Stimulated activated CD4-positive, alpha-beta T cell treated with anti-CD3 and anti-CD28 coated beads, Interleukin-1b, Interleukin-23, amount 100 ng/mL, for 1 hour (primary cell): Measurements from ENCODE around the gene LMNTD2.

Source experiments
- DNase-seq, 2 donors: peaks; one replicate each; pipeline ENCODE4 v3.0.0-alpha.2; 2020; ENCODE audit warnings: low read depth in 2 of 2

Gene LMNTD2

DNA sequence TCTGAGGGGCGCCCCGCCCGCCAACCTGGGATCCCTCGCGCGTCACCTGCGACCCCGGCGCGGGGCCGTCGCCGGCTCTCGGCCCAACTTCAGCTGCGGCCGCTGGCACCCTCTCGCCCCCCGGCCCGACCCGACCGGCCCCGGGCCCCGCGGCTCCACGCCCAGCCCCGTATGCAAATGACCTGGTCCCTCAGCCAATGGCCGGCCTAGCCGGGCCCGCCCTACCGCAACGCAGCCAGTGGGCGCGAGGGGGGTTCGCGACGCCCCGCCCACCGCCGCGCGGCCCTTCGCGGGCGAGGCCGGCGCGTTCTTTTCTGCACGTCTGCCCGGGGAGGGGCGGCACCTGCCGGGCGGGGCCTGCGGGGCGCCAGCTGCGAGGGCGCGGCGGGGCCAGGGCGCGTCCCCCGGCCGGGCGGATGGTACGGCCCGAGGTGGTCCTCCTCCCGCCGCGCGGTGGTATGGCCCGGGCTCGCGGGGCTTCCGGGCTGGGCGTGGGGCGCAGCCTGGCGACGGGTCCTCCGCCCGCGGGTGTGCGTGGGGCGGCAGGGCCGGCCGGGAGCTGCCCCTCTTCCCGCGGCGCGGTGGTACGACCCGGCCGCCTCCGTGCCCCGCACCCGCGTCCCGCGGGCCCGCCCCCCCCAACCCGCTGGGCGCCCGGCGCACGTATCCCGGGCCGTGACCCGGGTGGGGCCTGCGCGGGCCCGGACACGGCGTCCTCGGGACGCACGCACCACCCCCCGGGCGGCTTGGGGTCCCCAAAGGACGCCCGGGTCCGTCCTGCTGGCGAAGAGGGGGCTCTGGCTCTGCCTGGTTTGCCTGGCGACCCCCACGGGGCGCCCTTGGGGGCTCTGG is 8.0 kb upstream of the LMNTD2 start:
- peak; percentile 74 to 83 for DNase-seq

DNA sequence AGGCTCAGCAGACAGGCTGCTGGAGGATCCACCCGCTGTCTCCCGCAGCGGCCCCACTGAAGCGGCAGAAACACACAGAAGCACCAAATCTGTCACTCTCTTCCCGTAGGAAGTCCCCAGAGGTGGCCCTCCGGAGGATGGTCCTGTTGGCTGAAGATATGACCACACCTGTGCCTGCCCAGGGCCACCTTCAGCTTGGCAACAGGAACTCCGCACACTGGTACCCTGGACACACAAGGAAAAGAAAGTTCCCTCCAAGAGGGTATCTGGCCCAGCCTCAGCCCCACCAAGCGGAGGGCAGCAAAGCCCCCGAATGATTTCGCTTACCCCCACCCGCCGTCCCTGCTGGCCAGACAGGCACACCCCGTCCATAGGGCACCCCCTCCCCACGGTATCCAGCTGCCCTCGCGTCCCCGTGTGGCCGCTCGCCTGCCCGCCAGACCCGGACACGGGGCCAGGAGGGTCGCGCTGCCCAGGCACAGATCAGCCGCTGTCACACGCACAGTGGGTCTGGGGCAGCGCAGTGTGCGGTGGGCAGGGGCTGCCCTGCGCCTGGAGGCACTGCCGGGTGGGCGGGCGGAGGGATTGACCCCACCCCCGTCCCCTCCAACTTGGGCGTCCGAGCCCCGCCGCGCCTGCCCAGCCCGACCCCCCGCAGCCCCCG is 7.2 kb upstream of the LMNTD2 start:
- no peak for DNase-seq

- DNase-seq: no peak
Observed at GRCh38 chr11:567011-567628, 6.6 kb upstream of the LMNTD2 start.

GRCh38 chr11:565921-566509 is 5.5 kb upstream of the LMNTD2 start:
- DNase-seq: no peak

GRCh38 chr11:563812-564578 is 3.5 kb upstream of the LMNTD2 start:
- DNase-seq: no peak

GRCh38 chr11:563066-563811 is 2.7 kb upstream of the LMNTD2 start:
- no peak for DNase-seq

- no peak for DNase-seq
Observed at GRCh38 chr11:562046-562645, 1.6 kb upstream of the LMNTD2 start.

DNA sequence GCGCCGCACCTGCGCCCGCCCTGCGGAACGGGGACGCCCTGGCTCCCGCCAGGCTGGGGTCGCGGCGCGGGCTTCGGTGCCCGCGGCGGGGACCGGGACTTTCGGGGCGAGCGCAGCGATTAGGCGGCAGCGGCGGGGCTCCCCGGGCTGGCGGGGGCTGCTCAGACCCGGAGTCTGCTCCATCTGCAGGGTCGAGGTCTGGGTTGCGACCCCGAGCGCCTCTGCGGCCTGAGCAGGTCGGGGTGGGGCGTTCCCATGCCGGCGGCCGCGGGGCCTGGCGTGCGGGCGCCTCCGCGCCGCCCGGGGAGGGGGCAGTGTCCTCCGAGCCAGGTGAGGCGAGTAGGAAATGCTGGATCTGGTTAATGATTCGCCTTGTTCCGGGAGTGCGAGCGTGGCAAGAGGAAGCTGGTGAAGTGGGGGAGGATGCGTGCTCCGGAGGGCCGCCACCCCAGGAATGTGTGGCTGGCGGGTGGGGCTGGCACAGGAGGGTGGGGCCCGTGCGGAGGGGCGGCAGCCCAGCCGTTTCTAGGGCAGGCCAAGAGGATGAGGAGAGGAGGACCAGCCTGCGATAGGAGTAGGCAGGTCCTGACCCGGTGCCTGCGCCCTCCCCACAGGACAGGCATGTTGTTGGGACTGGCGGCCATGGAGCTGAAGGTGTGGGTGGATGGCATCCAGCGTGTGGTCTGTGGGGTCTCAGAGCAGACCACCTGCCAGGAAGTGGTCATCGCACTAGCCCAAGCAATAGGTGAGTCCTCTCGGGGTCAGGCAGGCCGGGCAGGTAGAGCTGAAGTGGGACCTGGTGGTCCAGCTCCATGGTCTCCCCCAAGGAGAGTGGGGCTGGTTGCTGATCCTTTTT is 838 bp upstream of the LMNTD2 start:
- DNase-seq: no peak

- DNase-seq: no peak
Observed at GRCh38 chr11:559712-560304, 730 bp downstream of the LMNTD2 start.

DNA sequence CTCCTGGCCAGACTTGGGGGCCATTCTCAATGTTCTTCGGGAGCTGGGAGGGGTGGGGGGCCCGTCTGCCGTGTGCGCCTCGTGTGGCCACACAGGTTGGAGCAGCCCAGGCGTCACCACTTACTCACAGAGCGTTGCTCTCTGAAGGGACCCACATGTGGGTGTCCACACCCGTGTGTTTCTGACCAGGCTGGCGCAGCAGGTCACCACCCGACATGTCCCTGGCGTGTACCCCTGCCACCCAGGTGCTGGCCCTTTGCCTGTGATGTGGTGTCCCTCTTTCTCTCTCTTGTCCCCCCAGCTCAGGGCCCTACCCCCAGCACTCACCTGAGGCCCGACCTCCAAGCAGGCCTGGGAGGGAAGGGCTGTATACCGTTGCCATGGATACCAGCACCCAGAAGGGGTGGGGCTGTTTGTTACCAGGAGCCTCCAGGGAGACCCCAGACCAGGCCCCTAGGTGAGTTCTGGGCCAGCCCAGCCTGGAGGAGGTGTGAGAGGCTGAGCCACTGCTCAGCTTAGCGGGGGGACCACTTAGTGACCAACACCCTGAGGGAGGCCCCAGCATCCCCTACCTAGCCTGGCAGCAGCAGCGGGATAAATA is 1.4 kb downstream of the LMNTD2 start:
- DNase-seq: no peak

DNA sequence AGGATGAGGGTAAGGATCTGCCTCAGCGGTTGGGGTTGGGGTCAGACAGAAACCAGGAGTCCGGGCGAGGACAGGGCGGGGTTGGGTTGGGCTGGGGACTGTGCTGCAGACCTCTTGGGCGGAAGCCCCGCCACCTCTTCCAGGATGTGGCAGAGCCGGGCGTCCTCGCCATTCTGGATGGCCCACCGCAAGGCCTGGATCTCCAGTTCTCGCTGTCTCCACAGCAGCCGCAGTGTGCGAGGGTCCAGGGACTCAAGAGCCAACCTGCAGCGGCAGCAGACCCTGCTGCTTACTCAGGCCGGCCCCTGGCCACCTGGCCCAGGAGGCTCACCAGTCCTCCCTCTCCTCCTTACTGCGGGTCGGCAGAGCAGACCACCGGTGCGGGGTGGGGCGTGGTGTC is 2.0 kb downstream of the LMNTD2 start:
- no peak for DNase-seq

- DNase-seq: no peak
Observed at GRCh38 chr11:557328-558132, 3.0 kb downstream of the LMNTD2 start.

GRCh38 chr11:556662-557256 is 3.8 kb downstream of the LMNTD2 start:
- DNase-seq: no peak

- no peak for DNase-seq
Observed at GRCh38 chr11:555780-556661, 4.5 kb downstream of the LMNTD2 start.

DNA sequence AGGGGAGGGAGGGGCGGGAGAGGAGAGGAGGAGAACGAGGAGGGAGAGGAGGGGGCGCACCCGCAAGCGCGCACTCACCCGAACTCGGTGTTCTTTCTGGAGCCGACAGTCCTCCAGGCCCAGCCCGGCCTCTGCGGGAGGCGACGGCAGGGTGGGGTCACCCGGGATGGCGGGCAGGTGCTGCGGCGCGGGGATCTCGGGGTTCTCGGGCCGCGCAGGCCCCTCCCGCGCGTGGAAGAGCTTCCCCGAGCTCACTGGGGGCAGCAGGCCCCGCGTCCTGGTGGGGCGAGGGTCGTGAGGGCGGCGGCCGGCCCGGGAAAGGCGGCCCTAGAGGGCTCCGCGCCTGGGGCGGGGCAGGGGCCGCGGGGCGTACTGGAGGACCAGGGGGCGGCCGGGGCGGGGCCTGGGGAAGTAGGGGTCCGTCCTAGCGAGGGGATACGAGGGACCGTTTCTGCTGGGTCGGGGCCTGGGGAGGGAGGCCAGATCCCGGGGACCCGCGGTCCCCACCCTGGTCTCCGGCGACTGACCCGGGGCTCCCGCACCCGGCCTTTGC is 5.2 kb downstream of the LMNTD2 start:
- no peak for DNase-seq
